Activated CD8-positive, alpha-beta memory T cell treated with anti-CD3 and anti-CD28 coated beads for 1 hour (primary cell): ENCODE measurements around the gene FOLH1.
"Not testable (repeated sequence)": the region's sequence is repeated elsewhere in the genome, so short reads cannot be mapped to it uniquely, and the experiment has no call there.

Experiments
- DNase-seq, 2 donors: peaks; one replicate each; pipeline ENCODE4 v3.0.0-alpha.2; 2020; ENCODE audit warnings: low read depth in 1 of 2; ENCODE audit errors: extremely low read depth in 1 of 2

FOLH1 gene

GRCh38 chr11:49184756-49185155 lies 23.6 kb downstream of the FOLH1 start:
- DNase-seq: not testable (repeated sequence)

DNA sequence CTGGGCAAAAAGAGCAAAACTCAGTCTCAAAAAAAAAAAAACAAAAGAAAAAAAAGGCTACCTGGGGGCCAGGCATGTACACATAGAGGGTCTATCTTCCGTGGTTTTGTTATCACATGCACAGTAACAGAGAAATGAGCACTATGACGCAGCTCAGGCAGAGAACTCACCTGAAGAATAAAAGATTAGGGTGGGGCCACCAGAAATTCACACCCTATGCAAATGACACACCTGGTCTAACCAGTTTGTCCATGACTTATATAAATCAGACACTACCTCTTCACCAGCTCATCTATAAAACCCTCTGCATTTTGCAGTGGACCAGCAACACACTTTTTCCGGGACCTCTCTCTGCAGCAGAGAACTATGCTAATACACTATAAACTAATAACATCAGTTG lies 30.5 kb downstream of the FOLH1 start:
- not testable (repeated sequence) for DNase-seq

GRCh38 chr11:49175378-49175777 lies 33.0 kb downstream of the FOLH1 start:
- DNase-seq: not testable (repeated sequence)

DNA sequence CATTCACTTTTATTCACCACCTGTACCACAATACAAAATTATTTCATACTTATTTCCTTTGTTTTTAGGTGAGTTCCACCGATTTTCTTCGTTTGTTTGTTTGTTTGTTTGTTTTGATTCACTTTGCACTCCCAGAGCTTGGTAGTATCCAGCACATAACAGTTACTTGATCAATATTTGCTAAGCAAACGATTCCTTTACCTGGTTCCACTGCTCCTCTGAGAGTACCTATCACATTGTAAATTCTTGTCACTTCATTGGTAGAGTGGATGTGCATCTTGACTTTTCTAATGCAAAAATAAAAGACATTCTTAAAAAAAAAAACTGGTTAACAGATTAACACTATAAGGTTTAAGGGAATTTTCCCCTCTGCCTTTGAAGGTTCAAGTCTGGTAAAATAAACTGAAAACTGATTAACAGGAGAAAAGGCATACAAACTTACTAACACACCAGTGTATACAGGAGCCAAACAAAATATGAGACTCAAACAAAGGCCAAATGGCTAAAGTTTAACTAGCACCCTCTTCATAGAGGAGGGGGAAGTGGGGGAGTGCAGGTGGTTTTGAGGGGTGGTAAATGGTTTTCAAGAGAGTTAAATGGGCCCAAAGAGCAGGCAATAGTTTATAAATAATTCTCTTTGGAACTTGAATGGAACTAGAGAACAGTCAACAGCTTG lies 33.6 kb downstream of the FOLH1 start:
- not testable (repeated sequence) for DNase-seq

DNA sequence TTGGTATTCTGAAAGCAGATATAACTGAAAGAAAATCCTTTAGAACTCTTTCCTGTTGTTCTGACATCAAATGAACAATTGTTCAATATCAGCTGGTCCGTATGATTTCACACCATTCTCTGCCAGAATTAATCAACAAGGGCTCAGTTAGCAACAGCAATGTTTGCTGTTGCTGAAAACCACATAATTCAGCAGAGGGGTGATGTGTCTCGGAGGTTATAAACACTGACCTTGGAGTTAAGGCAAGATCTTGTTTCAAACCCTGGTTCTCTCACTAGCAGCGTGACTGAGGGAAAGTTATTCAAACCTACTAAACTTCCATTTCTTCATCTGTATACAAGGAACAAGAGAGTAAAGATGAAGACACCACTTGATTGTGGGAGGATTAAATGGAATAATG lies 36.8 kb downstream of the FOLH1 start:
- DNase-seq: not testable (repeated sequence)

GRCh38 chr11:49169579-49169978 lies 38.8 kb downstream of the FOLH1 start:
- DNase-seq: not testable (repeated sequence)

GRCh38 chr11:49168992-49169391 lies 39.4 kb downstream of the FOLH1 start:
- not testable (repeated sequence) for DNase-seq

DNA sequence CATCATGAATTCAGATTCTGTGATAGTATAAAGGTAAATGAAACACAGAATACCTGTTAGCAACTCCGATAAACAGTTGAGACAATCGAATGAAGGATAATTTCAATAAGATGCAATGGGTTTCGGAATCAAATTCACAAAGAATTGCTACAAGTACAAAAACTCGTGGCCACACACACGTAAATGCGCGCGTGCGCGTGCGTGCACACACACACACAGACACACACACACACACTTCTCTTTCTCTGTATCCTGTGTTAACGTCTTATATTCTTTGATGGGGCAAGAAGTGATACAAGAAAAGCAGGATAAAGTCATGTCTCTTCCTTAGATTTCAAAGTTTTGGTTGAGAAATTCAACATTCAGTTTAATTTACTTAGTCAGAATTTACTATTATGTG lies 57.2 kb downstream of the FOLH1 start:
- DNase-seq: no peak

DNA sequence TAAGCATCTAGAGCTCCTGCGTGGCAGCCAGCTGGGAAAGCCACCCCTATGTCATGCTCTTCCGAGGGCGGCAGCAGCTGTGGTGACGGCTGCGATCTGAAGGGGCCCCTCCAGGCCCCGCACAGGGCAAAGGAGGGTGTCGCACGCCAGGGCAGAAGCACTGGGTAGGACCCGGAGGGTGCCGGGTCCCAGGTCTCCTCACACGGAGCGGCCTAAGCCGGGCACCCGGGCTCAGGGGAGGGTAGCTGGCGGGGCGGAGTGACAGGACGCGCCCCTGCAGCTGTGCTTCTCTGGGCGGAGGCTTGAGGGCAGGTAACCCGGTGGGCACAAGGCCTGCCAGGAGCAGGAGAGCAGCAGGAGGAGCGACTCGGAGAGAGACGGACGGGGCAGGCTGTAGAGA lies 106.0 kb downstream of the FOLH1 start:
- DNase-seq: not testable (repeated sequence)
